Type B pancreatic cell (in vitro differentiated cells): Measurements from ENCODE around the gene MYBPC1. TPM values are rescaled to one million over a fixed set of nuclear protein-coding genes. Genes with fewer than 3 reads are reported as not detected.
"Not testable (repeated sequence)": the region's sequence is repeated elsewhere in the genome, so short reads cannot be mapped to it uniquely, and the experiment has no call there.

ENCODE experiments used
- DNase-seq: peaks from one replicate; pipeline ENCODE4 v3.0.0; 2021; ENCODE audit warnings: mixed read lengths; ENCODE audit not compliant: unreplicated experiment; ENCODE audit errors: extremely low spot score
- H3K27ac Mint-ChIP-seq: 2 replicates; pipeline ENCODE4 v1.8.0; 2021; ENCODE audit warnings: mild to moderate bottlenecking, mixed read lengths
- H3K27me3 Mint-ChIP-seq: 2 replicates; pipeline ENCODE4 v1.8.0; 2021; ENCODE audit warnings: mixed read lengths
- H3K36me3 Mint-ChIP-seq: 2 replicates; pipeline ENCODE4 v1.8.0; 2021; ENCODE audit warnings: mixed read lengths
- H3K4me1 Mint-ChIP-seq: one replicate; pipeline ENCODE4 v1.8.0; 2021; ENCODE audit warnings: mixed read lengths; ENCODE audit not compliant: unreplicated experiment
- H3K4me3 Mint-ChIP-seq: 2 replicates; pipeline ENCODE4 v1.8.0; 2021; ENCODE audit warnings: mild to moderate bottlenecking, mixed read lengths
- H3K9me3 Mint-ChIP-seq: 2 replicates; pipeline ENCODE4 v1.8.0; 2021; ENCODE audit warnings: mixed read lengths
- total RNA-seq: library from RNA; stranded (reverse); gene quantifications from 2 replicates; pipeline ENCODE4 v1.2.1, GENCODE V29; 2021; ENCODE audit warnings: low replicate concordance
- TF ChIP-seq, protein P1 (sequence below): fragments of 200-600 bp; sonication (generic); conservative IDR thresholded peaks from 2 replicates; pipeline ENCODE4 v1.5.0; 2021; ENCODE audit warnings: antibody characterized with exemption, mild to moderate bottlenecking

The MYBPC1 gene
- total RNA-seq, 1 donor from 2014 or later = 18.0 TPM

DNA sequence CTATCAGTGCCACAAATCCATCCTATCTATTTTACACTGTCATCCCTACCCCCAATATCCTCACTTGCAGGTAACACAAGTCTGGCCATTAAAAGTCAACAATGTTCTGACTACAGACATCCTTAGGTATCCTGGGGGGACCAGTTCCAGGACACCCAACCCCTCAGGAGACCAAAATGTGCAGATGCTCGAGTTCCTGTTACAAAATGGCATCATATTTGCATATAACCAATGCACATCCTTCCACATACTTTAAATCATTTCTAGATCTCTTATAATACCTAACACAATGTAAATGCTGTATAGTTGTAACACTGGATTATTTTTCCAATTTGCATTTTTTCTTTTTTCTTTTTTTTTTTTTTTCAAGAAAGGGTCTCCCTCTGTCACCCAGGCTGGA lies 137.5 kb downstream of the MYBPC1 start:
- Mint-ChIP-seq H3K4me1 (no peaks in the 10 kb centered on the region), H3K9me3 (no peaks in the 10 kb centered on the region), H3K36me3 (peaks cover 19% of the 10 kb centered on the region), H3K27ac (no peak overlapping the region), H3K27me3 (no peaks in the 10 kb centered on the region), H3K4me3 (no peak overlapping the region)
- DNase-seq = no peak
- TF ChIP-seq, protein P1, sequence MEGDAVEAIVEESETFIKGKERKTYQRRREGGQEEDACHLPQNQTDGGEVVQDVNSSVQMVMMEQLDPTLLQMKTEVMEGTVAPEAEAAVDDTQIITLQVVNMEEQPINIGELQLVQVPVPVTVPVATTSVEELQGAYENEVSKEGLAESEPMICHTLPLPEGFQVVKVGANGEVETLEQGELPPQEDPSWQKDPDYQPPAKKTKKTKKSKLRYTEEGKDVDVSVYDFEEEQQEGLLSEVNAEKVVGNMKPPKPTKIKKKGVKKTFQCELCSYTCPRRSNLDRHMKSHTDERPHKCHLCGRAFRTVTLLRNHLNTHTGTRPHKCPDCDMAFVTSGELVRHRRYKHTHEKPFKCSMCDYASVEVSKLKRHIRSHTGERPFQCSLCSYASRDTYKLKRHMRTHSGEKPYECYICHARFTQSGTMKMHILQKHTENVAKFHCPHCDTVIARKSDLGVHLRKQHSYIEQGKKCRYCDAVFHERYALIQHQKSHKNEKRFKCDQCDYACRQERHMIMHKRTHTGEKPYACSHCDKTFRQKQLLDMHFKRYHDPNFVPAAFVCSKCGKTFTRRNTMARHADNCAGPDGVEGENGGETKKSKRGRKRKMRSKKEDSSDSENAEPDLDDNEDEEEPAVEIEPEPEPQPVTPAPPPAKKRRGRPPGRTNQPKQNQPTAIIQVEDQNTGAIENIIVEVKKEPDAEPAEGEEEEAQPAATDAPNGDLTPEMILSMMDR = no peak

GRCh38 chr12:101733166-101733565 lies 138.4 kb downstream of the MYBPC1 start:
- Mint-ChIP-seq H3K27me3 (no peaks in the 10 kb centered on the region), H3K4me1 (no peaks in the 10 kb centered on the region), H3K27ac (no peak overlapping the region), H3K4me3 (no peak overlapping the region), H3K36me3 (peaks cover 23% of the 10 kb centered on the region), H3K9me3 (no peaks in the 10 kb centered on the region)
- no peak for DNase-seq
- TF ChIP-seq, protein P1 = no peak

DNA sequence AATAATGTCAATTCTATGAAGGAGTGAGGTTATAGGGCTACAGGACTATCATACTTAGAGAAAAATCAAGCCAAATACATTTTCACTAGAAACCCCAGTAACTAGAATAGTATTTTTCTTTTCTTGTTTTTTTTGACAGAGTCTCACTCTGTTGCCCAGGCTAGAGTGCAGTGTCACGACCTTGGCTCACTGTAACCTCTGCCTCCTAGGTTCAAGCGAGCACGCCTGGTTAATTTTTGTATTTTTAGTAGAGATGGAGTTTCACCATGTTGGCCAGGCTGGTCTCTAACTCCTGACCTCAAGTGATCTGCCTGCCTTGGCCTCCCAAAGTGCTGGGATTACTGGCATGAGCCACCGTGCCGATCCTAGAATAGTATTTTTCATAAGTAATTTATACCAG lies 139.7 kb downstream of the MYBPC1 start:
- not testable (repeated sequence) for H3K27ac Mint-ChIP-seq, H3K27me3 Mint-ChIP-seq, DNase-seq, H3K4me3 Mint-ChIP-seq, H3K9me3 Mint-ChIP-seq, H3K4me1 Mint-ChIP-seq
- peaks cover 23% of the 10 kb centered on the region for H3K36me3 Mint-ChIP-seq

Other genes with a start within 250 kb of the MYBPC1 start
- gene ARL1, start 187.2 kb upstream of the MYBPC1 start, total RNA-seq = 80.5 and 140 TPM in 2 replicates
- not detected in 2 replicates for gene SPIC, start 119.6 kb upstream of the MYBPC1 start, total RNA-seq
- gene CHPT1, start 102.7 kb downstream of the MYBPC1 start, total RNA-seq = 26.4 and 35.2 TPM in 2 replicates
- 0.07 TPM in 1 of 2 replicates, not detected in the other for gene SYCP3, start 144.5 kb downstream of the MYBPC1 start, total RNA-seq
- gene GNPTAB, start 236.0 kb downstream of the MYBPC1 start, total RNA-seq = 29.4 and 39.0 TPM in 2 replicates